Tongue (tissue), 2 donors: Measurements from ENCODE around the gene KCNK16. TPM values are rescaled to one million over a fixed set of nuclear protein-coding genes. Genes with fewer than 3 reads are reported as not detected.
A peak's percentile ranks its signal among the peaks of the same experiment; 100 is the strongest.

Experiments
- DNase-seq: peaks from one replicate; pipeline ENCODE4 v3.0.0-alpha.2; 2015
- total RNA-seq: library from RNA; depleted of rRNA; stranded (reverse); fragments of >200 nt; gene quantifications from one replicate; pipeline ENCODE4 v1.2.3, GENCODE V29; 2014

Gene KCNK16
- total RNA-seq, 1 donor from 2014 or later = not detected

DNA sequence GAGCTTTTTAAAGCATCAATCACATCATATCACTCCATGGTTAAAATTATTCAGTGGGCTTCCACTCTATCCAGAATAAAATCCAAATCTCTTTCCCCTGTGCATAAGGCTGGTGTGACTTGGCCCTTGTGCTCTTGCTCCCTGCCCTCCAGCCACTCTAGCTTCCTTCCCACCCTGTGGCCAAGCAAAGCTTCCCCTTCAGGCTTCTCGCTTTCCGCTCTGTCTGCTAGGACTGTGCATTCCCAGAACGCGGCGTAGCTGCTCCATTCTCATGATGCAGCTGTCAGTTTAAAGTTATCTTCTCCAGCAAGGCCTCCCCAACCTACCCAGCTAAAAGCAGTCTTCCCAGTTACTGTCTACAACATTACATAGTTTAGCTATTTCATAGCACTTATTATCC lies 19.4 kb upstream of the KCNK16 start:
- DNase-seq = no peak

DNA sequence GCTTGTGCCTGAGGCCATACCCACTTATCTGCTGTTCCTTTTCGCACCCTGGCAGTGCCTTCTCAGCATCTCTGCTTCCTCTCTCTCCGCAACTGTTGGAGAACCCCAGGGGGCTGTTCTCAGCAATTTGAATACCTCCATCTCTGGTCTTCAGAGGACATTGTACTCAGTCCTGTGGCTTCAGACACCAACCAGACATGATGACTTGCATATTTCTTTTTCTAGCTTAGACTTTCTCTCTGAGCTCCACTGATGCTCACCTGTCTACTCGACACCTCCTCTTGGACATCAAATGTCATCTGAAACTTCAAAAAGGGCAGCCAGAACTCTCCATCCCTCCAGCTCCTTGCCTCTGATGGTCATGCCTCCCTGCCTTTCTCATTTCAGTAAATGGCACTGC lies 18.9 kb upstream of the KCNK16 start:
- DNase-seq = no peak

- DNase-seq = no peak
These were observed 17.5 kb upstream of the KCNK16 start for GRCh38 chr6:39339868-39340550.

DNA sequence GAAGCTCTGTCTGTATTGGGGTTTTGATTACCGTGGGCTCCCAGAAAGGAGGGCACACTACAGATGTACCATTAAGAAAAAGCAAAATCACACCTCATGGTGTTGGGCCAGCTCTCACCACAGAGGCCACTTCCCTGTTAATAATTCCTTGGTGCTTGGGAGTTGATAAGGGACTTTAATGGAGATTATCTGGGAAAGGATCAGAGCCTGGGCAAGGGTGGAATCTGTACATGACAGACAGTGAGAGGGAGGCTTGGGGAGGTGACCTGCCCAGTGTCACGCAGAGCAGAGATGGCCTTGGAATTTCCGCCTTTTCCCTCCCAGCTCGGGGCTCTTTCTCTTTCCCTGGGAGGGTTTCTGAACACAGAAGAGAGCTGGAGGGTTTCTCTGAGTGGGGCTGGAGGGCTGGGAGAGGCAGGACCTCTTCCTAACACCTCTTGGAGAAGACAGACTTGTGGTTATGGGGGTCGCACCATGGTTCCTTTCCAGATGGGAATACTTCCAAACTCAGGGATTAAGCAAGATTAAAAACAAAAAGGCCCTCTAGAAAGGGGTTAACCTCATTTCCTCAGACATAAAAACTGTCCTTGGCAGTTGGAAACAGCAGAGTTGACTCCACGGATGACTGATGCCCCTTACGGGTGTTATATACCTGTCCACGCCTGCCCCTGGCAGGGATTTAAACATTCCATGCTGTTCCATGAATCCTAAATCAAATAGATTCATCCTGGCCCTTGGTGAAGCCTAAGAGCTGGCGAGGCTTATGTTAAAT lies 16.8 kb upstream of the KCNK16 start:
- no peak for DNase-seq

DNA sequence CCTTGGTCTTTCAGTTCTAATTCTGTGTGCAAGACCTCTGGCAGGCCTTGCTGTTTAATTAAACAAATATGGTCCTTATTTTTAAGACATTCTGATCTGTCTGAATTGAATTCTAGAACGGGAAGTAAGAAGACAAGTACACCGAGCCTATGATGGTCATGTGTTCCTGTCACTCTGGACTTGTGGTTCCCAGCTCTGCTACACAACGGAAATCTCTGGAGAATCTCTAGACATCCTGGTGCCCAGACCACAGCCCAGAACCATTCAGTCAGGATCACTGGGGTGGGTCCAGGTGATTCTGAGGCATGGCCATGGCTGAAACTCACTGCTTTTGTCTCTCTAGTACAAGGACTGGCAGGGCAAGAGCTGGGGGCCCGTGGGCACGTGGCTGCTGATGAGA lies 15.9 kb upstream of the KCNK16 start:
- no peak for DNase-seq

GRCh38 chr6:39335780-39336545 lies 13.5 kb upstream of the KCNK16 start:
- no peak for DNase-seq

GRCh38 chr6:39333644-39334438 lies 11.3 kb upstream of the KCNK16 start:
- DNase-seq = no peak

DNA sequence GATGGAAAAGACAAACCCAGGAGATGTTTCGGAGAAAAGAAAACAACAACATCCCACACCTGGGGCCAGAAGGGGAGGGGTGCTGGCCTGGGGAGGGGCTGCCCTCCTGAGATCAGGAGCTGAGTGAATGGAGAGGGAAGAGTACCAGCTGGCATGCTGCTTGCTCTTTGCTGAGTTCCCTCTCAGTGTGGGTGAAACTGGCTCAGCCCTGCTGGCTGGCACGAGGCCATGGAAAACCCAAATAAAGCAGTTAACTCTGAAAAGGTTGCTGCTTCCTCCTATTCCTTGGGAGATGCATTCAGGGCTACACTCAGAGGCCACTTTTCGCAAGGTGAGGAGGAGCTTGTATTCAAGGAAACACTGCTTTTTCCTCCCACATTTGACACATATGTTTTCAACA lies 8.0 kb upstream of the KCNK16 start:
- peak; percentile 46 for DNase-seq

- peak; percentile 24 for DNase-seq
These were observed 7.6 kb upstream of the KCNK16 start for GRCh38 chr6:39330057-39330456.

GRCh38 chr6:39328066-39328465 lies 5.6 kb upstream of the KCNK16 start:
- DNase-seq = no peak

- DNase-seq = no peak
These were observed 5.0 kb upstream of the KCNK16 start for GRCh38 chr6:39327507-39327906.

DNA sequence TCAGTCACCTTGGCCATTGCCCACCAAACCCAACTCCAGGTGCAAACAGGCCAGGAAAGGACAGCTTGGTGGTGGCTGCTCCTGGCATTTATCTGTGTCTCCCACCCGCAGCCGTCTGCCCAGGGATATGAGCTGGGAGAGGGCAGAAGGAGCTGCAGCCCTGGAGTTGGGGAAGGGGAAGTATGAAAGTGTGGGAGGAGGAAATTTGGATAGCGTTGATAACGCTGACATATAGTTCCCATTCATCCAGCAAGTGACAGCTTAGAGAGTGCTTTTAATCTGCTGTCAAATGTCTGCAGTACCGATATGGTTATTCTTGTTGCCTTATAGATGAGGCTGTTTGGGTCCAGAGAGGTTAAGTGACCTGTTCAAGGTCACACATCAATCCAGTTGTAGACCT lies 741 bp downstream of the KCNK16 start:
- no peak for DNase-seq

- no peak for DNase-seq
These were observed 2.0 kb downstream of the KCNK16 start for GRCh38 chr6:39320363-39320984.

- DNase-seq = no peak
These were observed 2.7 kb downstream of the KCNK16 start for GRCh38 chr6:39319621-39320362.

GRCh38 chr6:39317256-39317655 lies 5.2 kb downstream of the KCNK16 start:
- DNase-seq = no peak

DNA sequence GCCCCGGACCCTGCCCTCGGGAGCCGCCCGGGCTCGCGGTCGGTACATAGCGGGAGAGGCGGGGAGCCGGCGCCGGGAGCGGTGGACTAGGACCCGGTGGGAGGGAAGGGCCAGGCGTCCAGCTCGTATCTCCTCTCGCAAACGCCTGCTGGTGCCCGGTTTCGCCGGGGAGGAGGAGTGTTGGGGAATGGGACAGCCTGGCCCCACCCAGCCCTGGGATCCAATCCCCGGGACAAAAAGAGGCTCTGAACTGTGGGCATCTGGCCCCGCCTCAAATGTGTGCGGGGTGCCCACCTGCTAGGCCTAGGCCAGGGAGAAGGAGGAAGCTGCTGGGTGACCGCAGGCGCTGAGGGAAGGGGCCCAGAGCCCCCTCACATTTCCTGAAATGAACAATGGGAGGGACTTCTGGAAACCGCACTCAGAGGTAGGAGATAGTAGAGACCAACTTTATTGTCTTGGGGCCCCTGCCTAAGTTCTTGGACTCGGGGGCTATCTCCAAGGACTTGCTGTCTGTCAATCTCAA lies 8.2 kb downstream of the KCNK16 start, which contains the start of gene KCNK17:
Gene KCNK17 (minus strand): TSS at position 147 of the 523 bp plus-strand sequence. CDS start 99 bp downstream, at position 48.
- DNase-seq = no peak

- DNase-seq = no peak
These were observed 8.8 kb downstream of the KCNK16 start for GRCh38 chr6:39313526-39314272.

- peak; percentile 72 for DNase-seq
These were observed 9.5 kb downstream of the KCNK16 start for GRCh38 chr6:39312912-39313525.

- DNase-seq = no peak
These were observed 12.0 kb downstream of the KCNK16 start for GRCh38 chr6:39310542-39310941.
